HG03135 (cell line): Measurements from ENCODE around the gene PCSK6.
"Not testable (repeated sequence)": the region's sequence is repeated elsewhere in the genome, so short reads cannot be mapped to it uniquely, and the experiment has no call there.

Experiments
- ATAC-seq: cut with Tn5 transposase; IDR thresholded peaks from one replicate; pipeline ENCODE4 v1.9.1; 2021; ENCODE audit warnings: mild to moderate bottlenecking, moderate library complexity; ENCODE audit not compliant: unreplicated experiment

Gene PCSK6

DNA sequence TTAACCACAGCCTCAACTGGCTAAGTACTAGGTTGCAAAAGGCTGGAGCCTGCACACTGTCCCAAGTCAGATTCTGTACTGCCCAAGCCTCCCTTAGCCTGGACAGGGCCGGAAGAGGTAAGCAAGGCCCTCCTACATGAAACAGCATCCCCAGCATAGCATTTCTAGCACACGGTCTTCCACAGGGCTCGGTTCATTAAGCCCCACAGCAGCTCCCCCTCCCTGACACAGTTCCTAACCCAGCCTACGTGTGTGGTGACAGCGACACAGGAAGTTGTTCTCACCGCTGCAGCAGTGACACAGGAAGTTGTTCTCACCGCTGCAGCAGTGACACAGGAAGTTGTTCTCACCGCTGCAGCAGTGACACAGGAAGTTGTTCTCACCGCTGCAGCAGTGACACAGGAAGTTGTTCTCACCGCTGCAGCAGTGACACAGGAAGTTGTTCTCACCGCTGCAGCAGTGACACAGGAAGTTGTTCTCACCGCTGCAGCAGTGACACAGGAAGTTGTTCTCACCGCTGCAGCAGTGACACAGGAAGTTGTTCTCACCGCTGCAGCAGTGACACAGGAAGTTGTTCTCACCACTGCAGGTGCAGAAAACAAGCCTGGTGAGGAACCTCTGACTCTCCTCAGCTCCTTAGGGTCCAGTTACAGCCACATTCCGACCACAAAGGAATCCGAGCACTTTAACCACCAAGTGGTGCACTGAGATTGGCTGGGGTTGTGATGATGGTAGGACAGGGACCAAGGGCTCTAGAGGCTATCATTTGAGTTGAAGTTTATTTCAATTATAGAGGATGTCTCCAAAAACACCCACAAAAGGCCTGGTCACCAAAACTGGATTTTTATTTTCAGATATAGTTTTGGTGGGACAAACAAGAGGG is 155.4 kb downstream of the PCSK6 start:
- ATAC-seq = not testable (repeated sequence)

DNA sequence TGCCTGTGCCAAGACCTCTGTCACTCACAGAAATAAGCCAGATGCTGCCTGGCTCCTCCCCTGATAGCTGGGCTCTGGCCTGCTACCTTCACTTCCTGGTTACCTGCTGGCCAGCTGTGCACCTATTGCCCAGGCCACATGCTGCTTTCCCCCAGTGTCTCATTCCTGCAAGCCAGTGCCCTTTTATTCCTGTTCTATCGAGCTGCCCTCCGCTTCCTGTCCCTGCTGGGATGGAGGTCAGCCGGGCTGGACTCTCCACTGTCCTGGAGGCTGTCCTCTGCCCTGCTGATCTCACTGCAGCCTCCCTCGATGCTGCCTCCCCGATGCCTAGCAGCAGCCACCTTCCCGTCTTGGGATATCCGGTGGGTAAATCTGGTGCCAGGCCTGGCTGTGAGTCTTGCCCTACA is 157.4 kb downstream of the PCSK6 start:
- ATAC-seq = no peak

- ATAC-seq = no peak
These were observed 159.6 kb downstream of the PCSK6 start for GRCh38 chr15:101329867-101330380.

GRCh38 chr15:101329309-101329863 is 160.1 kb downstream of the PCSK6 start:
- ATAC-seq = no peak

DNA sequence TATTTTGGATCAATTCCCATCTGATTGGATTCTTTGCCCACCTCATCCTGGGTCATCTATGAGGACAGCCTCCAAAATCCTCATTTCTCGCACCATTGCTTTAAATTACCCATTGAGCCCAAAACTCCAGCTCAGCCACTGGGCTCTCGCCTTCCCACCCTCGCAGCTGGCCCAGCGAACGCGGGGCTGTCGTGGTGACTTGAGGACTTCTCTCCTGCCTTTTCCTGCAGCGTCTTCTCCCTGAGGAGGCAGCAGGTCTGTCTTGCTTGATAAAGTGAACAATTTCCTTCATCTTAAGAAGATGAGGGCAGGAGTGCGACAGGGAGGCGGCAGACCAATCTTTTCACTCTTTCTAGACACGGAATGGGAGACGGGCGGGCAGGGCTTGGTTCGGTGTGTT is 161.5 kb downstream of the PCSK6 start:
- no peak for ATAC-seq

DNA sequence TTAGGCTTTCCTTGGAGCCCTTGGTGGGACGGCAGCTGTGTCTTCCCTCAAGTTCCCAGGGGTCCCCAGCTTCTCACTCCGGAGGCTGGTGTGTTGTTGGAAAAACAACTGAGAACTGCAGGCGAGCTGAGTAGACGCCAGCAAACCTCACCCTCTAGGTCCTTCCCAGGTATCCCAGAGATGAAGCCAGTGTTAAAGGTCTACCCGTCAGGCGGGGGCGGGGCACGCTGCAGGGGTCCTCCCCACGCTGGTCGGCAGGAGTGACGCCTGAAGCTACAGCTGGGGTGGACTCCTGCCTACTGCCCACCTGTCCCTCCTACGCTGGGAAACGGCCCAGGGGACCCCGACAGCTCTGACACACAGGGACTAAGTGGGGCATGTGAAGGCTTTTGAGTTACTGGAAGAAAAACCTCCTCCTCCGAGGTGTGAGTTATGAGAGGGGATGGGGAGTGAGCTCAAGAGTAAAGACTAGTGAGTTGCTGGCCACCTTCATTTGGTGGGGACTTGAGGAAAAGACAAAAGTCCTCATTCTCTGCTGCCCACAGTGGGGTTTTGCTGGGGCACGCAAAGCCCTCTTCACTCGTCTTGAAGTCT is 162.3 kb downstream of the PCSK6 start:
- no peak for ATAC-seq

- no peak for ATAC-seq
These were observed 162.9 kb downstream of the PCSK6 start for GRCh38 chr15:101326462-101327146.

GRCh38 chr15:101326026-101326315 is 163.5 kb downstream of the PCSK6 start:
- ATAC-seq = no peak

DNA sequence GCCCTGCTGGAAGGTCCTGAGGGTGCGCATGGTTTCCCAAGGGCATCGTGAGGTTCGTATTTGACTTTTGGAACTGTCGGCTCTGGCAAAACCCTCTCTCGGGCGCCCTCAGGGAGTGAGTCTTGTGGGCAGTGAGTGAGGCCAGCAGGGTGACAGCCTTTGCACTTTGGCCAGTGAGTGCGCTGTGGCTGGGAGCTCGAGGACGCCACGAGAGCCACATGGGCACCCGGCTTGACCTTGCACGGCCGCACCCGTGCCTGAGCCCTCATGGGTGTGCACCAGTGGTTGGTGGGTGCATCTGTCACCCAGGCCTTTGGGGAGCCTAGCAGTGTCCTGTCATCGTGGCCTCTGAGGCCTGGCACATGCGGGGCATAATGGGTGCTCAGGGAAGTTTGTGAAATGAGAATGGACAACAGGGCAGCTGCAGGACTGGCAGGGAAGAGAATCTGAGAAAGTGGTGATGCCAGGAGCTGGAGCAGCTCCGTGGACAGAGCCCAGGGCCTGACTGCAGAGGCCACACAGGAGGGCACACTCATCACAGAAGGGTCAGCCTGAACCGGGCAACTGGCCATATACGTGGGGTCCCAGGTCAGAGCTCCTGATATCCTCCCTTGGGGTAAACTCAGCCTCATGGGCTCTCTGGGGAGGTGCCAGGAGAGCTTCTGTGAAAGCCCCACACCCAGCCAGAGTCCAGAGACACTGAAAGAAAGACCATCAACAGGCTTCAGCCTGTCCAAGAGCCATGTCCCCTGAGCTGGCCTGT is 164.1 kb downstream of the PCSK6 start:
- no peak for ATAC-seq

DNA sequence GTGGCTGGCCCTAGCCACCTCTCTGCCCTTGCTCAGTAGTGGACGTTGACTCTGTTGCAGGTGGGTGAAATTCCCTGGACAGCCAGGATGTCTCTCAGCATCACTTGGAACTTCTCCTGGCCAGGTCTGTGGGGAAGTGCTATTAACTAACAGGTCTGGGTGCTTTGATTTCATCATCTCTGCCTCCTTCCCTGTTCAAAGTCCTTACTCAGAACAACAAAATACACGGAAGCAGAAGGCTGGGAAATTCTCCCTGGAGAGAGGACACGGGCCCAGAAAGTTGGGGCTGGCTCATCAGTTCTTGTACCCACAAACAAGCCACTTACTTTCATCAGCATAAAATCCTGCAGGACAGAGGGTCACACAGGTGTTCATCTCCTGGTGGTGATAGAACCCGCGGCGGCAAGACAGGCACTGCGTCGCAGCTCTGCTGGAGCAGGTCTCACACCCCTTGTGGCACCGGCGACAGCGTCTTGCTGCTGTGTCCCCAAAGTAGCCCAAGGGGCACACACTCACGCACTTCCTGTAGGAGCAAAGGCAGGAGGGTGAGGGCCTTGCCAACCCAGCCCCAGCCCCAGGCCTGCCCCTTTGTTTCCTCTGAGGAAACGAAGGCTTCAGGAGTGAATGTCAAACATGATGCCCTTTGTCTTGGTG is 164.9 kb downstream of the PCSK6 start:
- no peak for ATAC-seq

DNA sequence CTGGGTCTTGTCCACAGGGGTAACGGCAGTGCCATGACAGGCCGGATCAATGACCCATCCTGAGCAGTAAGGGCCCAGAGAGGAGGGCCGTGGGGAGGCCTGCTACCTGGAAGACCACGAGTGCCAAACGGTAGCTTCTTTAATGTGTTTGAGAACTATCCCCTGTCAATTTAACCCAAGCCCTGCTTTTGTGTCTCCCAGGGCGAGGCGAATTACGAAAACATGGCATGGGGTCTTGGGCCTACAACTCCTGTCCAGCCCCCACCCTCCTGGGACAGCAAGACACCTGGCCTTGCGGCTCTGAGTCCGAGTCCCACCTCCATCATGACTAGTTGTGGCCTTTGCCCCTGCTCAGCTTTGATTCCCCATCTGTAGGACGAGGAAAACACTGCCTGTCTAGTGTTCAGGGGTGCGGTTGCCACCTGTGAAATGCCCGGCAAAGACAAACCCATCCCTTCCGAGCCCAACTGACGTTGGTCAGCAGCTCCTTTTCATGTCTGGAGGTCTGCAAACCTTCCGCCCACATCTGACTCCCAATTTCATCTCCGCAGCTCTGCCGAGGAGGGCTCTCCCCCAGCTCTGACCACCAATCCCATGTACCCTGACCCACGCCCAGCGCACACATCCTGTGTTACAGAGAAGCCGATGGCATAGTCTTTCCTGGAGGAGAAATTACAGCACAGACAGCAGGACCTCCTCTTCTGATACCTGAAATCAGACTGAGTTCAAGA is 165.5 kb downstream of the PCSK6 start:
- no peak for ATAC-seq

DNA sequence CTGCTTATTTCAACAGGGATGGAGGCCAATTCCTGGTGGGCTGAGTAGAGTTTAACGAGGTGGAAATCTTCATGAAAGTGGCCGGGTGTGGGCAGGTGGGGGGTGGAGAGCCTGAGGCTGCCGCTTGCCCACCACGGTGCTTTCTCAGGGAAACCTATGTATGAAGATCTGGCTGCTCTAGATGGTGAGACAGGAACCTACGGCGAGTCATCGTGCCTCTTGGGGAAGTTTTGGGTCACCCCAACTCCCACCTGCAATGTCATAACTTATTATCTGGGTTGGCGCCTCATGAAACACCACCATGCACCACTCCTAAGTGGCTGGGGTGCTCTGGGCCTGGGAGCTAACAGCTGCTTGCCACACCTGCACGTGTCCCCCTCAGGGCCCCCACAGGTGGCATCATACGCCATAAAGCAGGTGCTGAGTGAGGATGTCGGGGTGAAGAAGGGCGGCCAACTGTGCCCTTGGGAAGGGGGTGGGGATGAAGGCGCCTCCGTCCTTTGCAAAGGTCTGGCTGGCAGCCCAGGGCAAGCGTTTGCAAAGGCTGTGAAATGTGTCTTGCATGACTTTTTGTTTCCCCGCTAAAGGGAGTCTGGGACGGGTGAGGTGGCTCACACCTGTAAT is 166.5 kb downstream of the PCSK6 start:
- no peak for ATAC-seq

GRCh38 chr15:101322016-101322695 is 167.4 kb downstream of the PCSK6 start:
- no peak for ATAC-seq

GRCh38 chr15:101320501-101321052 is 168.9 kb downstream of the PCSK6 start:
- ATAC-seq = peak; percentile 73

DNA sequence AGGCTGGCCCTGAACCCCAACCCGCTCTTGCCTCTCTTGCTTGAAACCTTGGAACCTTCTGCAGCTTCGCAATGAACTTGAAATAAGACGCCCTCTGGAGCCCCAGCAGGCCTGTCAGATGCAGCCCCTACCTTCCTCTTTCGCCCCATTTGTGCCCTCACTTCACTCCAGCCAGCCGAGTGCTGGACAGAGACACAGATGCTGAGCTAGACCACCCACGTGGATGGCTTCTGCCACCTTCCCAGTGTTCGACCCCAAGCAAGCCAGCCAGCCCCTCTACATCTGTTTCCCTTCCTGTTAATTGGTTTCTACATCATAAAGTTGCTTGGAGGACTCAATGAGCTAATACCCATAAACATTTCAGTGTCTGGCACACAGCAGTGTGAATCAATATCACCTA is 170.7 kb downstream of the PCSK6 start:
- ATAC-seq = no peak

- no peak for ATAC-seq
These were observed 171.2 kb downstream of the PCSK6 start for GRCh38 chr15:101318147-101318819.

DNA sequence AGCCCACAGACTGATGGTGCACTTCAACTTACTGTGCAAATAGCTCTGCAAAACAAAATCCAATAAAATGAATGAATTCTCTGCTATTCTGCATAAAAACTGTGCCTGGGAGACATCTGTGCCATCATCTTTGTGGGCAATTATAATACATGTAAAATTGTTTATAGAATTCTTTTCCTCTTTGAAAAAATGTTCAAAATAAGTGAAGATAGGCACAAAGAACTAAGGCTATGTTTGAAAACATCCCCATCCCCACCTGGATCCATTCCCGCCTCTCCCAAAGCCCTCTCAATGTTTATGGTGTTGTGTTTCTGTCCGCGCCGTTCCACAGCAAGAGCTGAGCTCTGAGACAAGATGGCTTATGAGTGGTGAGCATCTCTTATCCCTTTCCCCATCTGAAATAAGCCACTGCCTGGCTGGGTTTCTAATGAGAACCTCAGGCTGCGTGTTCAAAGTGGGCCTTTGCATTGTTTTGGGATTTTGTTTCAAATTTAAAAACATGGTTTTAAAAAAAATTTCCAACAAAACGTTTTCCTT is 172.1 kb downstream of the PCSK6 start:
- no peak for ATAC-seq
